Stimulated activated naive CD8-positive, alpha-beta T cell treated with anti-CD3 and anti-CD28 coated beads, Interleukin-15, Interleukin-2, amounts not matched to agents 100 ng/mL and 50 ng/mL, for 24 hours (primary cell): Measurements from ENCODE around the gene PCNX4.
"Not testable (repeated sequence)": the region's sequence is repeated elsewhere in the genome, so short reads cannot be mapped to it uniquely, and the experiment has no call there.

Experiments
- H3K27ac Mint-ChIP-seq: one replicate; pipeline ENCODE4 v1.8.0; 2021; ENCODE audit warnings: mild to moderate bottlenecking, mixed read lengths
- H3K27me3 Mint-ChIP-seq: one replicate; pipeline ENCODE4 v1.8.0; 2021; ENCODE audit warnings: mixed read lengths
- H3K36me3 Mint-ChIP-seq: one replicate; pipeline ENCODE4 v1.8.0; 2021; ENCODE audit warnings: low read depth, mixed read lengths
- H3K4me1 Mint-ChIP-seq: one replicate; pipeline ENCODE4 v1.8.0; 2021; ENCODE audit warnings: low read depth, mixed read lengths
- H3K4me3 Mint-ChIP-seq: one replicate; pipeline ENCODE4 v1.8.0; 2021; ENCODE audit warnings: mild to moderate bottlenecking, mixed read lengths
- H3K9me3 Mint-ChIP-seq: one replicate; pipeline ENCODE4 v1.8.0; 2021; ENCODE audit warnings: mixed read lengths

The PCNX4 gene

DNA sequence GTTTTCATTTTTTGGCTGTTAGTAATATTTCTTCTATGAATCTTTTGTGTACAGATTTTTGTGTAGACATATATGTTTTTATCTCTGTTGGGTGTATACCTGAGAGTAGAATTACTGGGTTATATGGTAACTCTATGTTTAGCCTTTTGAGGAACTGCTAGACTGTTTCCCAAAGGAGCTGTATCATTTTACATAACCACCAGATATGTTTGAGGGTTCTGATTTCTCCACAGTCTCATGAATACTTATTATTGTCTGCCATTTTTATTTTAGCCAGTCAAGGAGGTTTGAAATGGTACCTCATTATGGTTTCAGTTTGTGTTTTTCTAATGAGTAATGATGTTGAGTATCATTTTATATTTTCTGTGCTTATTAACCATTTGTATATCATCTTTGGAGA lies 1.9 kb downstream of the PCNX4 start:
- Mint-ChIP-seq H3K4me1 (peaks cover 38% of the 10 kb centered on the region), H3K36me3 (peaks cover 28% of the 10 kb centered on the region), H3K27me3 (no peaks in the 10 kb centered on the region), H3K9me3 (no peaks in the 10 kb centered on the region), H3K4me3 (peak overlapping the region; percentile 96), H3K27ac (peak overlapping the region; percentile 95)

- Mint-ChIP-seq H3K4me1 (peaks cover 40% of the 10 kb centered on the region), H3K27ac (peak overlapping the region; percentile 74), H3K27me3 (no peaks in the 10 kb centered on the region), H3K4me3 (peak overlapping the region; percentile 96), H3K36me3 (peaks cover 28% of the 10 kb centered on the region), H3K9me3 (no peaks in the 10 kb centered on the region)
Observed at GRCh38 chr14:60094306-60094897, 2.7 kb downstream of the PCNX4 start.

- peak overlapping the region; percentile 6 for H3K4me3 Mint-ChIP-seq
- H3K4me1 Mint-ChIP-seq = peaks cover 46% of the 10 kb centered on the region
Observed at GRCh38 chr14:60095231-60095630, 3.5 kb downstream of the PCNX4 start.

GRCh38 chr14:60095781-60096450 lies 4.2 kb downstream of the PCNX4 start:
- Mint-ChIP-seq H3K9me3 (no peaks in the 10 kb centered on the region), H3K36me3 (peaks cover 37% of the 10 kb centered on the region), H3K27me3 (no peaks in the 10 kb centered on the region), H3K27ac (no peak overlapping the region), H3K4me1 (peaks cover 45% of the 10 kb centered on the region), H3K4me3 (no peak overlapping the region)

More at GRCh38 chr14:60095231-60095630, 3.5 kb downstream of the PCNX4 start:
- Mint-ChIP-seq H3K27me3 (no peaks in the 10 kb centered on the region), H3K9me3 (no peaks in the 10 kb centered on the region), H3K36me3 (peaks cover 32% of the 10 kb centered on the region), H3K27ac (no peak overlapping the region)

GRCh38 chr14:60097974-60098373 lies 6.3 kb downstream of the PCNX4 start:
- peaks cover 50% of the 10 kb centered on the region for H3K36me3 Mint-ChIP-seq
- no peak overlapping the region for H3K27ac Mint-ChIP-seq
- H3K9me3 Mint-ChIP-seq = no peaks in the 10 kb centered on the region
- no peak overlapping the region for H3K4me3 Mint-ChIP-seq
- no peaks in the 10 kb centered on the region for H3K27me3 Mint-ChIP-seq
- peaks cover 56% of the 10 kb centered on the region for H3K4me1 Mint-ChIP-seq

DNA sequence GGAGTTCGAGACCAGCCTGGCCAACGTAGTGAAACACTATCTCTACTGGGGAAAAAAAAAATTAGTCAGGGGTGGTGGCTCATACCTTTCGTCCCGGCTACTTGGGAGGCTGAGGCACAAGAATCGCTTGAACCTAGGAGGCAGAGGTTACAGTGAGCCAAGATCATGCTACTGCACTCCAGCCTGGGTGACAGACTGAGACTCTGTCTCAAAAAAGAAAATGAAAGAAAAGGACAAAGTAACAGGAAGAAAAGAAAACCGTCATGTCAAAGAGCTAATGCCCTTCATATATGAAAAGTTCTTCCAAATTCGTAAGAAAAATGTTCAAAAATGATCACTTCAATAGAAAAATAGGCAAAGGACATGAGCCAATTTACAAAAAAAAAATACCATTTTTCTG lies 8.1 kb downstream of the PCNX4 start:
- H3K27me3 Mint-ChIP-seq, H3K27ac Mint-ChIP-seq, H3K9me3 Mint-ChIP-seq, H3K4me3 Mint-ChIP-seq: not testable (repeated sequence)
- peaks cover 58% of the 10 kb centered on the region for H3K36me3 Mint-ChIP-seq
- peaks cover 45% of the 10 kb centered on the region for H3K4me1 Mint-ChIP-seq

- Mint-ChIP-seq H3K4me1 (peaks cover 33% of the 10 kb centered on the region), H3K4me3 (no peak overlapping the region), H3K27me3 (no peaks in the 10 kb centered on the region), H3K9me3 (no peaks in the 10 kb centered on the region), H3K27ac (no peak overlapping the region), H3K36me3 (peaks cover 58% of the 10 kb centered on the region)
Observed at GRCh38 chr14:60101786-60102185, 10.1 kb downstream of the PCNX4 start.

DNA sequence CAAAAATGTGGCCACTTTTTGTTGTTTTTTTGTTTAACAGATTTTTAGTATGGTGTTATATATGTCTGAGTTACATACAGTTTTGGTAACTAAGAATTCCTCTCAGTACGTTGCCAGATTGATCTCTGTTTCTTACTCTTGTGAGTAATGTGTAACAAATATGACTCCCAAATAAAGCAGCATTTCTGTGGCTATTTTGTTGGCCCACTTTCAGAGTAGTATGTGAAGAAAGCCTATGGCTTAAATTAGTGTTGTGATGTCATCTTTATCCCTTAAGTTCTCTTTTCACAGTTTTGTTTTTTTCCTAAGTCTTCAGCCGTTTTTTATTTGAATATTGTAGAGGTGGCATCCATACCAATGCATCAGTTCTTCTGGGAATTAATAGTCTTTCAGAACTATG lies 10.7 kb downstream of the PCNX4 start:
- no peak overlapping the region for H3K4me3 Mint-ChIP-seq
- H3K9me3 Mint-ChIP-seq = no peaks in the 10 kb centered on the region
- peaks cover 56% of the 10 kb centered on the region for H3K36me3 Mint-ChIP-seq
- H3K27me3 Mint-ChIP-seq = no peaks in the 10 kb centered on the region
- no peak overlapping the region for H3K27ac Mint-ChIP-seq
- peaks cover 33% of the 10 kb centered on the region for H3K4me1 Mint-ChIP-seq

DNA sequence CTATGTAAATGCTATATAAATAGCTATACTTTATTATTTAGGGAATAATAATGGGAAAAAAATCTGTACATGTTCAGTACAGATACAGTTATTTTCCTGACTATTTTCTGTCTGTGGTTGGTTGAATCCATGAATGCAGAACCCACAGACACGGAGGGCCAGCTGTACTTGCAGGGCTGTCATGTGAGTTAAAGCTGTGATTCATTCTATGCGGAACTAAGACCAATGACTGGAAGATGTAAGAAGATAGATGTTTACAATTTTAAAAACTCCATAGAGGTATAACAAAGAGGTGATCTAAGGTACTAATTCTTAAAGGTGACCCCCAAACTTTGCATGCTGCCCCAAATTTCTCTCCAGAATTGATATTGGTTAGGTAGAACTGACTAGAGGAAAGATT lies 14.6 kb downstream of the PCNX4 start:
- no peak overlapping the region for H3K4me3 Mint-ChIP-seq
- H3K27ac Mint-ChIP-seq = no peak overlapping the region
- H3K27me3 Mint-ChIP-seq = no peaks in the 10 kb centered on the region
- peaks cover 63% of the 10 kb centered on the region for H3K36me3 Mint-ChIP-seq
- H3K9me3 Mint-ChIP-seq = no peaks in the 10 kb centered on the region
- peaks cover 18% of the 10 kb centered on the region for H3K4me1 Mint-ChIP-seq

GRCh38 chr14:60107477-60107876 lies 15.8 kb downstream of the PCNX4 start:
- H3K9me3 Mint-ChIP-seq = no peaks in the 10 kb centered on the region

DNA sequence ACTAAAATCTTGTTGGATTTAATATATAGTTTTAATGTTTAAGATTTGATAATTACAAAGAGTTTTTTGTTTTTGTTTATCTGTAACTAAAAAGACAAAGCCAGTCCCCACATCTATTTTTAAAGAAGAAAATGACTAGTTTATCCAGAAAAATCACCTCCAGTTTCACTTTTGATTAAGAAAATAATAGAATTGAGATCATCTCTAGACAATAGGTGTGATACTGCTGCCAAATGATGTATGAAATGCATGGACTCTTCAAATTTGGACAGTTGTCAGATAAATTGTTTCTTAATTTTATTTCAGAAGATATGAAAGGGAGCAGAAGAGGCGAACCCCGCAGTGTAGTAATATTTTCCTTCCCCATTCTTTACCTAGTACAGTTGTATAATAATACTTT lies 20.0 kb downstream of the PCNX4 start:
- Mint-ChIP-seq H3K4me3 (no peak overlapping the region), H3K36me3 (peaks cover 63% of the 10 kb centered on the region), H3K27me3 (no peaks in the 10 kb centered on the region), H3K27ac (no peak overlapping the region), H3K4me1 (no peaks in the 10 kb centered on the region), H3K9me3 (no peaks in the 10 kb centered on the region)

More at GRCh38 chr14:60107477-60107876, 15.8 kb downstream of the PCNX4 start:
- H3K27ac Mint-ChIP-seq = no peak overlapping the region
- peaks cover 10% of the 10 kb centered on the region for H3K4me1 Mint-ChIP-seq
- no peaks in the 10 kb centered on the region for H3K27me3 Mint-ChIP-seq
- H3K4me3 Mint-ChIP-seq = no peak overlapping the region
- H3K36me3 Mint-ChIP-seq = peaks cover 58% of the 10 kb centered on the region

DNA sequence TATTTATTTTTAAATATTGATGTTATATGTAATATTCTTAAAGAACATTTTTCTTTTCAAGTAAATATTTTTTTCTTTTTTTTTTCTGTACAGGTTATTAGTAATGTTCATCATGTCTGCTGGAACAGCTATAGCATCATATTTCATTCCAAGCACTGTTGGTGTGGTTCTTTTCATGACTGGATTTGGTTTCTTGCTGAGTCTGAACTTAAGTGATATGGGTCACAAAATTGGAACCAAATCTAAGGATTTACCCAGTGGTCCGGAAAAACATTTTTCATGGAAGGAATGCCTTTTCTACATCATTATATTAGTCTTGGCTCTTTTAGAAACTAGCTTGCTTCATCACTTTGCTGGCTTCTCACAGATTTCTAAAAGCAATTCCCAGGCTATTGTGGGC lies 23.2 kb downstream of the PCNX4 start:
- Mint-ChIP-seq H3K4me3 (no peak overlapping the region), H3K9me3 (no peaks in the 10 kb centered on the region), H3K27ac (no peak overlapping the region), H3K4me1 (no peaks in the 10 kb centered on the region), H3K36me3 (peaks cover 63% of the 10 kb centered on the region), H3K27me3 (no peaks in the 10 kb centered on the region)

DNA sequence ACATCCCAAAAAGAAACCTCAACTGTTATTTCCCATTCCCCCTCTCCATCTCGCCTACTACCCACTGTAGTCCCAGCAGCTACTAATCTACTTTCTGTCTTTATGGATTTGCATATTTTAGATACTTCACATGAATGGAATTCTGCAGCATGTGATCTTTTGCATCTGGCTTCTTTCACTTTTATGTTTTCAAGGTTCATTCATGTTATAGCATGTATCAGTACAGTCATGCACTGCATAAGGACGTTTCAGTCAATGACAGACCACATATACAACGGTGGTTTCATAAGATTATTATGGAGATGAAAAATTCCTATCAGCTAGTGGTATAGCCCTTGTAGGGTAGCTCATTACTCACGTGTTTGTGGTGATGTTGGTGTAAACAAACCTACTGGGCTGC lies 24.5 kb downstream of the PCNX4 start:
- H3K27me3 Mint-ChIP-seq = no peaks in the 10 kb centered on the region
- no peak overlapping the region for H3K4me3 Mint-ChIP-seq
- H3K36me3 Mint-ChIP-seq = peaks cover 64% of the 10 kb centered on the region
- no peak overlapping the region for H3K27ac Mint-ChIP-seq
- H3K9me3 Mint-ChIP-seq = no peaks in the 10 kb centered on the region
- H3K4me1 Mint-ChIP-seq = no peaks in the 10 kb centered on the region

- Mint-ChIP-seq H3K4me3 (no peak overlapping the region), H3K9me3 (no peaks in the 10 kb centered on the region), H3K27me3 (no peaks in the 10 kb centered on the region), H3K27ac (no peak overlapping the region), H3K4me1 (no peaks in the 10 kb centered on the region), H3K36me3 (peaks cover 81% of the 10 kb centered on the region)
Observed at GRCh38 chr14:60125918-60126317, 34.2 kb downstream of the PCNX4 start.

DNA sequence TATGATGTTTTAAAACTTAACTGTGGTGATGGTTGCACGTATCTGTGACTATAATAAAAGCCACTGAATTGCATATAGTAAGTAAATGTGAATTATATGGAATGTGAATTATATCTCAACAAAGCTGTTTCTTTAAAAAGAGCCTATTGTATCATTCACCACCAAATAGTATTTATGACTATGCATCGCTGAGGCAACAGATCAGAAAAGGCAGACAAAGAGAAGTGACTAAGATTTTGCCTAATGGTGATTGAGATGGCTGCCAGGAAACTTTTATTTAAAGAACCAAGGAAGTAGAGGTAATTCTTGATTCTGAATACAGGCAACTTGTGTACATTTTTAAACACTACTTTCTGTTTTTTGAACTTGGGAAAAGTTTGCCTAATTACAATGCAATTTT lies 41.8 kb downstream of the PCNX4 start:
- no peaks in the 10 kb centered on the region for H3K27me3 Mint-ChIP-seq
- no peaks in the 10 kb centered on the region for H3K4me1 Mint-ChIP-seq
- H3K36me3 Mint-ChIP-seq = peaks cover 51% of the 10 kb centered on the region
- H3K27ac Mint-ChIP-seq = no peak overlapping the region
- no peak overlapping the region for H3K4me3 Mint-ChIP-seq
- H3K9me3 Mint-ChIP-seq = no peaks in the 10 kb centered on the region

- Mint-ChIP-seq H3K4me3 (no peak overlapping the region), H3K9me3 (no peaks in the 10 kb centered on the region), H3K27me3 (no peaks in the 10 kb centered on the region), H3K4me1 (no peaks in the 10 kb centered on the region), H3K36me3 (peaks cover 45% of the 10 kb centered on the region), H3K27ac (no peak overlapping the region)
Observed at GRCh38 chr14:60134702-60135101, 43.0 kb downstream of the PCNX4 start.
